ENCODE measurements around the gene TIPRL. TPM values are rescaled to one million over a fixed set of nuclear protein-coding genes. Genes with fewer than 3 reads are reported as not detected.

Gene TIPRL
- total RNA-seq, 1 donor from 2014 or later, result 20.4 TPM

GRCh38 chr1:168246506-168246905 is 67.7 kb downstream of the TIPRL start:
- H3K27ac ChIP-seq, result no peak overlapping the region
- no peaks in the 10 kb centered on the region for H3K9me3 ChIP-seq
- H3K27me3 ChIP-seq, result no peaks in the 10 kb centered on the region
- H3K36me3 ChIP-seq, result peaks cover 3 to 54% of the 10 kb centered on the region in 2 donors
- no peak overlapping the region for H3K4me3 ChIP-seq
- DNase-seq (ENCODE audit: extremely low spot score in 2 of 2), result no peak
- TF ChIP-seq CTCF (IDR thresholded peaks at IDR 0.05) (no peak), POLR2AphosphoS5 (IDR thresholded peaks at IDR 0.05; ENCODE audit: insufficient read depth in 1 of 2, low read depth in 1 of 2) (no peak), POLR2A (IDR thresholded peaks at IDR 0.05) (no peak)
- intact Hi-C loops (cut with DNase I), result no loop called here
- H3K4me1 ChIP-seq, result peaks cover 39% of the 10 kb centered on the region

Small RNA genes lying within 50 kb of the gene (small RNA-seq; reads per million reads assigned to genes)
- not detected for gene AL021397.1

Other genes starting within 250 kb of the TIPRL start
- 80.5 TPM for gene DCAF6, start 242.3 kb upstream of the TIPRL start, total RNA-seq
- gene MPC2, start 241.9 kb upstream of the TIPRL start, total RNA-seq, result 17.7 TPM
- gene GPR161, start 42.0 kb upstream of the TIPRL start, total RNA-seq, result 15.7 TPM
- 35.1 TPM for gene SFT2D2, start 47.0 kb downstream of the TIPRL start, total RNA-seq
- 3.9 TPM for gene TBX19, start 101.9 kb downstream of the TIPRL start, total RNA-seq